GM12865 (cell line): ENCODE data around the gene ADGRF1.

Experiments used
- DNase-seq: peaks from one replicate; pipeline ENCODE4 v3.0.0; 2010; ENCODE audit warnings: low read depth
- H3K4me3 ChIP-seq: 2 replicates; pipeline ENCODE4 v1.5.1; 2011; ENCODE audit warnings: mild to moderate bottlenecking, low read depth, low read length, control low read depth
- CTCF ChIP-seq: IDR thresholded peaks from 2 replicates; pipeline ENCODE4 v1.5.1; 2011; ENCODE audit warnings: low read length, control low read depth, low read depth, inconsistent platforms; ENCODE audit not compliant: insufficient read depth; ENCODE audit errors: missing control alignments

ADGRF1 gene

GRCh38 chr6:47009583-47009982, 32.5 kb downstream of the ADGRF1 start:
- no peak for TF ChIP-seq CTCF
- no peak for DNase-seq
- H3K4me3 ChIP-seq: no peak overlapping the region

- no peak overlapping the region for H3K4me3 ChIP-seq
- TF ChIP-seq CTCF: no peak
- DNase-seq: no peak
Observed at GRCh38 chr6:47008397-47008763, 33.8 kb downstream of the ADGRF1 start.

- TF ChIP-seq CTCF: no peak
- DNase-seq: no peak
- no peak overlapping the region for H3K4me3 ChIP-seq
Observed at GRCh38 chr6:47007657-47008396, 34.3 kb downstream of the ADGRF1 start.

GRCh38 chr6:47005486-47005885, 36.6 kb downstream of the ADGRF1 start:
- DNase-seq: no peak
- no peak for TF ChIP-seq CTCF
- no peak overlapping the region for H3K4me3 ChIP-seq

- DNase-seq: no peak
- no peak overlapping the region for H3K4me3 ChIP-seq
- no peak for TF ChIP-seq CTCF
Observed at GRCh38 chr6:47004463-47004862, 37.7 kb downstream of the ADGRF1 start.

GRCh38 chr6:47000842-47001241, 41.3 kb downstream of the ADGRF1 start:
- TF ChIP-seq CTCF: no peak
- no peak overlapping the region for H3K4me3 ChIP-seq
- no peak for DNase-seq

- no peak overlapping the region for H3K4me3 ChIP-seq
- TF ChIP-seq CTCF: no peak
- DNase-seq: no peak
Observed at GRCh38 chr6:46998436-46999017, 43.6 kb downstream of the ADGRF1 start.
